Transverse colon (tissue), 4 donors: Measurements from ENCODE around the gene WFDC8.
A peak's percentile ranks its signal among the peaks of the same experiment; 100 is the strongest.

Experiments used
- CTCF ChIP-seq, 5 experiments: fragments of 200-600 bp in 3 of 5; fragments of 450-650 bp in 2 of 5; sonication (generic) in 3 of 5; IDR thresholded peaks; 1 replicate in 2 of 5; 2 replicates in 3 of 5; pipeline ENCODE4 v1.5.1; 2016 to 2017; ENCODE audit warnings: antibody characterized with exemption in 5 of 5, inconsistent platforms in 3 of 5, mild to moderate bottlenecking in 2 of 5, moderate library complexity in 1 of 5
- EP300 ChIP-seq: sonication (generic); formaldehyde crosslinking; IDR thresholded peaks from one replicate; pipeline ENCODE4 v1.6.1; 2017; ENCODE audit warnings: antibody characterized with exemption, low read depth
- POLR2AphosphoS5 ChIP-seq, 3 donors: sonication (generic); formaldehyde crosslinking; IDR thresholded peaks; one replicate each; pipeline ENCODE4 v1.6.1; 2016; ENCODE audit warnings: antibody characterized with exemption in 3 of 3

- TF ChIP-seq EP300 (no peak), POLR2AphosphoS5 (IDR thresholded peaks at IDR 0.05) (peak in 1 of 3 donors; percentile 28), CTCF (IDR thresholded peaks at IDR 0.05) (no peak)
Observed at GRCh38 chr20:45621593-45621992, 42.5 kb upstream of the WFDC8 start.
